ENCODE measurements around the gene CCDC9B.

Gene CCDC9B

GRCh38 chr15:40329804-40330203 lies 10.9 kb downstream of the CCDC9B start:
- DNase-seq (ENCODE audit: low read depth), result no peak

GRCh38 chr15:40328751-40329150 lies 12.0 kb downstream of the CCDC9B start:
- DNase-seq (ENCODE audit: low read depth), result no peak

- DNase-seq (ENCODE audit: low read depth), result no peak
Measured at GRCh38 chr15:40328176-40328575, 12.6 kb downstream of the CCDC9B start.

- DNase-seq (ENCODE audit: low read depth), result no peak
Measured at GRCh38 chr15:40327457-40327856, 13.3 kb downstream of the CCDC9B start.

- DNase-seq (ENCODE audit: low read depth), result no peak
Measured at GRCh38 chr15:40325700-40326099, 15.0 kb downstream of the CCDC9B start.

- no peak for DNase-seq (ENCODE audit: low read depth)
Measured at GRCh38 chr15:40325188-40325587, 15.6 kb downstream of the CCDC9B start.

GRCh38 chr15:40323953-40324937 lies 16.5 kb downstream of the CCDC9B start:
- DNase-seq (ENCODE audit: low read depth), result no peak

GRCh38 chr15:40323239-40323952 lies 17.3 kb downstream of the CCDC9B start, which contains the start of gene INAFM2:
INAFM2 (plus strand) TSS chr15:40323692; CDS start chr15:40324056, 364 bp downstream.
- DNase-seq (ENCODE audit: low read depth), result peak; percentile 88

GRCh38 chr15:40322531-40323238 lies 18.1 kb downstream of the CCDC9B start:
- DNase-seq (ENCODE audit: low read depth), result no peak

GRCh38 chr15:40320931-40321371 lies 19.8 kb downstream of the CCDC9B start:
- peak; percentile 37 for DNase-seq (ENCODE audit: low read depth)

- DNase-seq (ENCODE audit: low read depth), result no peak
Measured at GRCh38 chr15:40320409-40320808, 20.3 kb downstream of the CCDC9B start.

- no peak for DNase-seq (ENCODE audit: low read depth)
Measured at GRCh38 chr15:40317580-40317979, 23.2 kb downstream of the CCDC9B start.

GRCh38 chr15:40316931-40317330 lies 23.8 kb downstream of the CCDC9B start:
- DNase-seq (ENCODE audit: low read depth), result no peak

- no peak for DNase-seq (ENCODE audit: low read depth)
Measured at GRCh38 chr15:40314723-40315276, 25.9 kb downstream of the CCDC9B start.

GRCh38 chr15:40313531-40314398 lies 27.0 kb downstream of the CCDC9B start:
- DNase-seq (ENCODE audit: low read depth), result no peak

- no peak for DNase-seq (ENCODE audit: low read depth)
Measured at GRCh38 chr15:40312370-40313158, 28.2 kb downstream of the CCDC9B start.

GRCh38 chr15:40310993-40311392 lies 29.7 kb downstream of the CCDC9B start:
- no peak for DNase-seq (ENCODE audit: low read depth)

- DNase-seq (ENCODE audit: low read depth), result peak; percentile 38
Measured at GRCh38 chr15:40310001-40310959, 30.5 kb downstream of the CCDC9B start.

- no peak for DNase-seq (ENCODE audit: low read depth)
Measured at GRCh38 chr15:40309344-40309862, 31.3 kb downstream of the CCDC9B start.

Data from activated T-cell treated with anti-CD3 and anti-CD28 coated beads for 24 hours (primary cell).